Stimulated activated CD4-positive, alpha-beta T cell treated with anti-CD3 and anti-CD28 coated beads, Interleukin-15, amount 100 ng/mL, for 48 hours (primary cell): Measurements from ENCODE around the gene CRYAA.
"Not testable (repeated sequence)": the region's sequence is repeated elsewhere in the genome, so short reads cannot be mapped to it uniquely, and the experiment has no call there.

Experiments
- DNase-seq, 2 donors: peaks; one replicate each; pipeline ENCODE4 v3.0.0-alpha.2; 2020; ENCODE audit warnings: low read depth in 2 of 2

Gene CRYAA

DNA sequence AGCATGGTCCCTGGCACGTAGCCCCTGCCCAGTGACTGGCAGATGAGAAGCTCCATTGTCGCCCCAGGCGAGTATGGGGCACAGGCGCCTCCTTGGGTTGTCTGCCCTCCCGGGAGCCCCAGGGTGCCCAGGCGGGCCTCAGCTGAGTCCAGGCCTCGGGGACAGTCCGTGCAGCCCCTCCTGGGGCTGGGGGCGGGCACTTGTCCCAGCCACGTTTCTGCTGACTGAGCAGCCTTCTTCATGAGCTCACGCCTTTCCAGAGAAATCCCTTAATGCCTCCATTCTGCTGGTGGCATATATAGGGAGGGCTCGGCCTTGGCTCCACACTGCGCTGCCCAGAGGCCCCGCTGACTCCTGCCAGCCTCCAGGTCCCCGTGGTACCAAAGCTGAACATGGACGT, at the start of gene CRYAA:
CRYAA (plus strand) TSS at position 301 of the 400 bp plus-strand sequence; CDS start at position 393, 92 bp downstream.
- not testable (repeated sequence) for DNase-seq

DNA sequence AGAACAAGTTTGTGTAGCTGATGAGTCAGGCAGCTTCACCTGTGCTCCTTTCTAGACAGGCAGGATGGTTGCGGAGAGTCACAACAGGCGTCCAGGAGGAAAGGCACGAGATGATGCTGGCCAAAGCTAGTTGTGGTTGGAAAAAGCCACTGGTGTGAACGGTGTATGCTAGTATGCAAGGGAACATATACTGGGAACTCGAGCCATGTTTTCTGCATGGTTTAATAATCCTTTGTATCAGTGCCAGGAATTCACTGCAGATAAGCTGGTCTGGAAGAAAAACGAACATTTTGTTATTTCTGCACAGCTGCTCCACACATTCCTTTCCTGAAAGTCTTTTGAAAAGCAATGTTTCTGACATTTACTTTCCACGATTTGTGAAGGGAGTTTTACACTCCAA, 38.7 kb upstream of the CRYAA start:
- not testable (repeated sequence) for DNase-seq

DNA sequence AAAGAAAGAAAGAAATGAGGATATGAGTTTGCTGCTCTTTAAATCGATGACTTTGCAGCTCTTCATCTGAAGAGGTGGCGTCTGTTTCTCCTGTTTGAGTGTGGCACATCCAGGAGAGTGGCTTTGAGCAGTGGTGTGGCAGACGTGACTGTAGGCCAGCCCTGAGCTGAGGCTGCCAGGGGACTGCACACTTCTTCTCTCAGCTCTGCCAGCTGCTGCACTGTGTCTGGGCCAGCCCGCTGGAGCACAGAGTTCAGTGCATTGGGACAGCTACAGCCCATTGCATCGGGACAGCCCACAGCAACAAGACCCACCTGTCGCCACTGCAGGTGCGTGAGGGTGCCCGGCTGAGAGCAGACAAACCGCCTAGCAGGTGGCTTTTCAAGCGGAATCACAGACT, 34.3 kb upstream of the CRYAA start:
- not testable (repeated sequence) for DNase-seq

DNA sequence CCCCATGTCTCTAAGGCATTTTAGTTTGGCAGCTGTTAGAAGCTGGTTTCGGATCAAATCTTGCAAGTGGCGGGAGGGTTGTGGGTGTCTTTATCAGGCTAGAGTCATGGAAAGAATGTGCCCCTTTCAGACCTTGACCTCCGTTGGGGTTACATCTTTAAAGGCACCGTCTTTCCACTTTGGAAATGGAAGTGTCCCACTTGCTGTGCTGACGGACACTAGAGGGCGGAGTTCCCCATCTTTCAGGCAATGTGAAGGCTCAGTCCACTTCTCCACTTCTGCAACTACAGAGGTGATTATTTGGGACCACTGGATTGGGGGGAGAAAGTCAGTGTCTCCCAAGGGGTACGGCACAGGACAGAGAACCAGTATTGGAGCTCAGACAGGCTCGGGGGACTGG, 29.9 kb upstream of the CRYAA start:
- not testable (repeated sequence) for DNase-seq

DNA sequence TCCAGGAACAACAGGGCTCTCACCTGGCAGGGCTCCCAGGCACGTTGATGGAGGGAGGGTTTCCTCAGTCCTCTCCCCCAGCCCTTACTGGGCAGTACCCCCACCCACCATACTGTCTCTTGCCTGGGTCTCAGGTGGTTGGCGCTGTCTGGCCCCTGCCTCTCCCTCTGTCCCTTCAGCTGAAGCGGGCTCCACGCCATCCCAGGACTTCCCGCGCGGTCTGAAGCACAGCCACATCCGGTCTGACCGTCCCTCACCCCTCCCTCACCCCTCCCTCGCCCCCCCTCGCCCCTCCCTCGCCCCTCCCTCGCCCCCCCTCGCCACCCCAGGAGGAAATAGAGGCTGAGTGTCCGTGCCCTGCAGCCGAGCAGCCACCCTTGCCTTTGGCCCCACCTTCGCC, 27.4 kb upstream of the CRYAA start:
- not testable (repeated sequence) for DNase-seq

DNA sequence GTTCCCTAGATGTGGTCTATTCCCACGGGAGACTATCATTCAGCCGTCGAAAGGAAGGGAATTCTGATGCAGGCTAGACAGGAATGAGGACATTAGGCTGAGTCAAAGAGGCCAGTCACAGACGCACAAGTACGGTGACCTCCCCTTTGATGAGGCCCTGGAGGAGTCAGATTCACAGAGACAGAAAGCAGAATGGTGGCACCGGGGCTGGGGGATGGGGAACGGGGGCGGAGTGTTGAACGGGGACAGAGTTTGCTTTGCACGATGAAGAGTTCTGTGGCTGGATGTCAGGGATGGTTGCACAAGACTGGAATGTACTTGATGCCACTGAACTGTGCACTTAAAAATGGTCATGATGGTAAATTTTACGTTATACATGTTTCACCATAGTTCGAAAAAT, 22.2 kb upstream of the CRYAA start:
- not testable (repeated sequence) for DNase-seq

- DNase-seq = not testable (repeated sequence)
Observed at GRCh38 chr21:43147999-43148398, 20.8 kb upstream of the CRYAA start.

DNA sequence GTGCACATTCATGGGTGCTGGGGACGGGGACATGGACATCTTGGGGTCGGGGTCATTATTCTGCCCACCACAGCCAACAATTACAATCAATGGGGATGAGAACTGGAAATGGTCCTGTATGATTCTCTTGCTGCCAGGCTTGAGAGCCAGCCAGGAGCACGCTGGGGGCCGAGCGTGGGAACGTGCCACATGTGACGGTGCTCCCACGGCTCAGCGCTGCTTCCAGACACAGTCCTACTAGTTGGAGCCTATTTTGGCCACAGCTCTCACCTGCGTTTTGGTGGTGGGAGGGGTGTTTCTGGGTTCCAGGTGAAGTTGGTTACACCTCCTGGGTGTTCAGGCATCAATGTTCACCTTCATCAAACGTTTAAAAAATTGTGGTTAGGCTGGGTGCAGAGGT, 19.5 kb upstream of the CRYAA start:
- DNase-seq = not testable (repeated sequence)

DNA sequence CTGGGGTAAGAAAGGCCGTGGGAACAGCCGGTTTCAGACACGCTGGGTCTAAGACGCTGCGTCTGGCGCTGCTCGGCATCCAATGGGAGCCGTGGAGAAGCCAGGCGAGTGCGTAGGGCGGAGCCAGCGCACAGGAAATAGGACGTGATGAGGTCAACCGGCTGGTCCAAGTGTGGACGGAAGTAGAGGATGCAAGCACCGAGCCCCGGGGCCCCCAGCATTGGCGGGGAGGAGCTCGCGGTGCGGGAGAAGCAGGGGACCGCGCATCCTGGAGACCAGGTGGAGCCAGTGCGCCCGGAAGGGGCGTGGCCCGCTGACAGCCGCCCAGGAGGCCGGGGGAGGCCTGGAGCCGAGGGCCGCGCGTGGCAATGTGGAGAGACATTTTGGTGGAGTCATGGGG, 15.2 kb upstream of the CRYAA start:
- not testable (repeated sequence) for DNase-seq

DNA sequence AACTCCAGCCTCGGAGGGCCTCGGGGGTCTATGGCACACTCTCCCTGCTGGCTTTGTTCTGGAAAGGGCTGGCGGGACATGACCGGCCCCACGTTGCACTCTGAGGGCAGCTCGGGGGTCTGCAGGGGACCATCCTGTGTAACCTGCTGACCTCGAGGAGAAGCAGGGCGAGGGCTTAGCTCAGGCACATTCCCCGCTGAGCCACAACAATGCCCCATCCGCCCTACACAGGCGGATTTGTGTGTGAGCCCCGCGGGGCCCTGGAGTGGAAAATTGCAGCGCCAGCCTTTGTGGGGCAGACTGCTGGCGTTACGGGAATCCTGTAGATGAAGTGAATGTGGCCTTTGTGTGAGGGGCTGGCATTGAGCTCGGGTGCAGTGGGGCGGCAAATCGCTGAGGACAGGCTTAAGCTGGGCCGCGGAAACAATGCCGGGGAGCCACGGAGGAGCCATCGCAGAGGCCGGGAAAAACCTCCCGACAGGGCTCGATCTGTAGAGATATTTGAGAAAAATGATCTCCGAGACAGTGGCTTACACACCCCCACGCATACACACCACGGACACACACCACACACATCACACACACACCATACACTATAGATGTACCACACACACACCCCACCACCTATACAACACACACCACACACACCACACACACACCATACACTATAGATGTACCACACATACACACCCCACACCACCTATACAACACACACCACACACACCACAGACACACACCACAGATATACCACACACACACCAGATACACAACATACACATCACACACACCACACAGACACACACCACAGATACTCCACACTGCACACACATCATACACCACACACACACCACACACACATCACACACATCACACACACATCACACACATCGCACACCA, 9.3 kb upstream of the CRYAA start:
- not testable (repeated sequence) for DNase-seq

DNA sequence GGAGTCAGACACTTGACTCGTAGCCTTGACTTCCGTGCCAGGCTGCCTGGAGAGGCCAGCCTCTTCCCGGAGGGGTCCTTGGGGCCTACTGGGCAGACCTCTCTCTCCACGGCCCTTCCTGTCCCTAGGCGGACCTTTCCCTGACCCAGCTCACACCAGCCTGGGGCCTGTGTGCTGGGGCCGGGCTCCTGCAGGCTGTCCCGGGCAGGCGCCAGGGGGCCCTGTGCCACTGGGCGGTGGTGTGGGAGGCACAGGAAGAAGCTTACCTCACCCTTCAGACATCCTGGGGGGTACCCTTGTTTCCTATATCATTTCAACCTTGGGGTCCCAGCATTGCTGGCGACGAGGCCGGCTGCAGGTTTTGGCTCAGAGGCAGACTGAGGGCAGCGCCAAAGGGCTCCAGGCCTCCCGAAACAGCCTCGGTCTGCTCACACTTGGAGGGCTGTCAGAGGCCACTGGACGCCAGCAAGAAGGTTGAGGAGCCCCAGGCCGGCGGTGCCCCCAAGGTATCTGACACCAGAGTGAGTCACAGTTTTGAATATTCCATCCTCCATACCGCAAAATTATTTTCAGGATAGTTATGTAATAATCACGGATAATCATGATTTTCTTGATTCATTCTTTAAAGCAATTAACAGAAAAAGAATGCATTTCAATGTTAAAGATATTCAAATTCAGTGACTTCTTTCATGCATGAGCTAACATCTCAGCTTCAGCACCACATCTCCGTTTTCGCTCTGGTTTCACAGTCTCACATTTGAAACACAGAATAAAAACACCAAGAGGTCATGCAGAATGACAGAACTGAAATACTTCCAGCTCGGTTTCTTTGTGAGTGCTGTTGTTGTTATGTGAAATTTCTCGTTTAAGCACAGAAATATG, 6.7 kb upstream of the CRYAA start:
- DNase-seq = not testable (repeated sequence)

DNA sequence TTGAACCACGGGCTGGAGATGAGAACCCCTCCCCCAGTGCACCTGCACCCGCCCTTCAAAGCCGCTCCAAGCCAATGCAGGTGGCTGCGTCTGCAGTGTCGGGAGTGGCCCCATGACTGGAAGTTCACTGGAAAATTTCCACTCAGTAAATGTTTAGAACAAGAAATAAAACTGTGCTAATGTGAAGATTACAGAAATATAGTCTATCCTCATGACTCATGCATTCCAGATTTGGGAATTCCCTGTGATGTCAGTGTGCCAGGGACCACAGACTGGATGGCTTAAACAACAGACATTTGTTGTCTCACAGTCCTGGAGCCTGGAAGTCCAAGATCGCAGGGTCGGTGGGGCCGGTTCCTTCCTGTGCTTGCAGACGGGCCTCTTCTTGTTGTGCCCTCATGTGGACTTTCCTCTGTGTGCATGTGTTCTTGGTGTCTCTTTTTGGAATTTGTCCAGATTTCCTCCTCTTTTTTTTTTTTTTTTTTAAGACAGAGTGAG, 6.1 kb upstream of the CRYAA start:
- not testable (repeated sequence) for DNase-seq

- DNase-seq = not testable (repeated sequence)
Observed at GRCh38 chr21:43164823-43165222, 4.0 kb upstream of the CRYAA start.

GRCh38 chr21:43165734-43166133, 3.1 kb upstream of the CRYAA start:
- not testable (repeated sequence) for DNase-seq

DNA sequence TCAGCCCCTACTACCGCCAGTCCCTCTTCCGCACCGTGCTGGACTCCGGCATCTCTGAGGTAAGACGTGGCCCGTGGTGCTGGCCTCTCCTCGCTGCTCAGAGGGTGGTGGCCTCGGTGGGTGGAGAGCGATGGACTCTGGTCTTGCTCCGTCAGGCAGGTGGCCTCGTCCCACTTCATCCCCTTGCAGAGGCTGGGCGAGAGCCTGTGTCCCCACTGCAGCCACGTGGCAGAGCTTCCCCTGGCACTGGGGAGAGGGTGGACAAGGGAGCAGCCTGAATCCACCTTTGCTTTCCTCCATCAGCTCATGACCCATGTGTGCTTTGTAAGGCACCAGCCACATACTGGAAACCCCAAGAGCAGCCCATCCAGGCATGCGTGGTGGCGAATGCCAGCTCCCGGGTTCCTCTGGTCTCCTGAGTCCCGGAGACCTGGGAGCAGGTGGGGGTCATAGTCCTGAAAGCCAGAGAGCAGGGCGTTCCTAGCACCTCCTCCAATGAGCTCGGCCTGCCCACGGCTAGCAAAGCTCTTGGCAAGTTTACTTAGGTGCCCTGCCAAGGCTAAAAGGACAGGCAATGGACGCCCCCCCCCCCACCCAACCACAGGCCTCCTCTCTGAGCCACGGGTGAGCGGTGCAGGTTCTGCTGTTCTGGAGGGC, 550 bp downstream of the CRYAA start:
- DNase-seq = not testable (repeated sequence)

GRCh38 chr21:43169891-43170290, 1.1 kb downstream of the CRYAA start:
- DNase-seq = not testable (repeated sequence)

GRCh38 chr21:43172812-43173211, 4.0 kb downstream of the CRYAA start:
- DNase-seq = not testable (repeated sequence)

GRCh38 chr21:43173438-43173837, 4.6 kb downstream of the CRYAA start:
- not testable (repeated sequence) for DNase-seq

GRCh38 chr21:43173930-43174329, 5.1 kb downstream of the CRYAA start:
- DNase-seq = not testable (repeated sequence)

GRCh38 chr21:43174998-43175397, 6.2 kb downstream of the CRYAA start:
- DNase-seq = not testable (repeated sequence)

GRCh38 chr21:43176621-43177020, 7.8 kb downstream of the CRYAA start:
- not testable (repeated sequence) for DNase-seq
